Mesangial cell (primary cell): ENCODE results near the gene TCP11. TPM values are rescaled to one million over a fixed set of nuclear protein-coding genes. Genes with fewer than 3 reads are reported as not detected.

ENCODE experiments used
- total RNA-seq: library from RNA; depleted of rRNA; stranded (reverse); fragments of >200 nt; gene quantifications from 2 replicates; pipeline ENCODE4 v1.2.3, GENCODE V29; 2015

The TCP11 gene
- 0.16 and 0.63 TPM in 2 replicates for total RNA-seq

GRCh38 chr6:35141007-35141655 is at the start of gene TCP11:
TSS of gene TCP11 (minus strand) at chr6:35141339. CDS start at chr6:35140870, 469 bp downstream.

Other genes starting within 250 kb of the TCP11 start
- gene SCUBE3, start 72.6 kb upstream of the TCP11 start, total RNA-seq = 2.3 and 3.4 TPM in 2 replicates
- gene ZNF76, start 118.4 kb upstream of the TCP11 start, total RNA-seq = 18.7 and 26.9 TPM in 2 replicates
- gene DEF6, start 156.5 kb upstream of the TCP11 start, total RNA-seq = 2.6 and 3.2 TPM in 2 replicates
- gene PPARD, start 201.2 kb upstream of the TCP11 start, total RNA-seq = 18.1 and 20.9 TPM in 2 replicates